Neural cell (in vitro differentiated cells): Measurements from ENCODE around the gene PCP4L1. TPM values are rescaled to one million over a fixed set of nuclear protein-coding genes. Genes with fewer than 3 reads are reported as not detected.

ENCODE experiments used
- H2AFZ ChIP-seq: fragments of 200-600, 300-800 bp; sonication (generic), shearing (Covaris generic); 2 replicates; pipeline ENCODE4 v1.6.0; 2014; ENCODE audit warnings: low read depth, mild to moderate bottlenecking, antibody characterized with exemption, low read length, moderate library complexity
- H3F3A ChIP-seq: fragments of 200-600 bp; shearing (Covaris generic); 2 replicates; pipeline ENCODE4 v1.6.1; 2016; ENCODE audit warnings: mild to moderate bottlenecking, moderate library complexity, mixed read lengths, antibody characterized with exemption, low read length; ENCODE audit not compliant: insufficient read depth, poor library complexity, severe bottlenecking
- H3K27ac ChIP-seq: fragments of 200-600, 300-800 bp; sonication (generic), shearing (Covaris generic); 2 replicates; pipeline ENCODE4 v1.5.1; 2014; ENCODE audit warnings: mild to moderate bottlenecking, low read length, moderate library complexity
- H3K27me3 ChIP-seq: fragments of 300-800, 200-600 bp; sonication (generic), shearing (Covaris generic); 2 replicates; pipeline ENCODE4 v1.6.0; 2014; ENCODE audit warnings: mild to moderate bottlenecking, low read depth, low read length, moderate library complexity; ENCODE audit not compliant: insufficient read depth
- H3K36me3 ChIP-seq: fragments of 300-800, 200-600 bp; sonication (generic), shearing (Covaris generic); 2 replicates; pipeline ENCODE4 v1.5.1; 2014; ENCODE audit warnings: mild to moderate bottlenecking, antibody characterized with exemption, low read length, moderate library complexity; ENCODE audit not compliant: insufficient read depth
- H3K4me2 ChIP-seq: fragments of 300-800, 200-600 bp; sonication (generic), shearing (Covaris generic); 2 replicates; pipeline ENCODE4 v1.6.0; 2014; ENCODE audit warnings: mild to moderate bottlenecking, low read length
- H3K4me3 ChIP-seq: fragments of 300-800, 200-600 bp; sonication (generic), shearing (Covaris generic); 2 replicates; pipeline ENCODE4 v1.5.1; 2014; ENCODE audit warnings: mild to moderate bottlenecking, low read length, moderate library complexity
- H3K79me2 ChIP-seq: fragments of 200-600 bp; shearing (Covaris generic); replicated peaks from 2 replicates; pipeline ENCODE4 v1.6.0; 2014; ENCODE audit warnings: mild to moderate bottlenecking, low read length, moderate library complexity; ENCODE audit not compliant: insufficient read depth
- H3K9ac ChIP-seq: fragments of 300-800, 200-600 bp; sonication (generic), shearing (Covaris generic); 2 replicates; pipeline ENCODE4 v1.6.1; 2016; ENCODE audit warnings: mild to moderate bottlenecking, low read length, mixed read lengths
- H3K9me2 ChIP-seq: fragments of 200-600 bp; shearing (Covaris generic); 2 replicates; pipeline ENCODE4 v1.6.1; 2016; ENCODE audit warnings: mild to moderate bottlenecking, low read length, mixed read lengths; ENCODE audit not compliant: insufficient read depth
- H3K9me3 ChIP-seq: fragments of 200-600, 300-800 bp; sonication (generic), shearing (Covaris generic); 2 replicates; pipeline ENCODE4 v1.6.1; 2016; ENCODE audit warnings: mild to moderate bottlenecking, mixed run types, low read length, moderate library complexity, mixed read lengths
- H4K20me1 ChIP-seq: fragments of 200-600 bp; shearing (Covaris generic); 2 replicates; pipeline ENCODE4 v1.6.1; 2016; ENCODE audit warnings: mild to moderate bottlenecking, mixed run types; ENCODE audit not compliant: insufficient read depth
- EP300 ChIP-seq: fragments of 450-650 bp; conservative IDR thresholded peaks from 2 replicates; pipeline ENCODE4 v1.6.1; 2014; ENCODE audit warnings: antibody characterized with exemption, mild to moderate bottlenecking, moderate library complexity; ENCODE audit not compliant: poor library complexity, severe bottlenecking
- EZH2 ChIP-seq: fragments of 200-600, 300-800 bp; shearing (Covaris generic), sonication (generic); IDR thresholded peaks from 2 replicates; pipeline ENCODE4 v1.6.1; 2014; ENCODE audit warnings: antibody characterized with exemption, low read length, borderline replicate concordance, mild to moderate bottlenecking; ENCODE audit not compliant: insufficient read depth, poor library complexity, severe bottlenecking
- MXI1 ChIP-seq: fragments of 450-650 bp; conservative IDR thresholded peaks from 2 replicates; pipeline ENCODE4 v1.6.1; 2014; ENCODE audit warnings: antibody characterized with exemption, mild to moderate bottlenecking; ENCODE audit not compliant: poor library complexity, severe bottlenecking
- POLR2AphosphoS5 ChIP-seq: IDR thresholded peaks from 2 replicates; pipeline ENCODE4 v1.6.1; 2012
- RAD21 ChIP-seq: fragments of 450-650 bp; conservative IDR thresholded peaks from 2 replicates; pipeline ENCODE4 v1.6.1; 2014; ENCODE audit warnings: antibody characterized with exemption, mild to moderate bottlenecking, moderate library complexity
- SMC3 ChIP-seq: fragments of 450-650 bp; conservative IDR thresholded peaks from 2 replicates; pipeline ENCODE4 v1.6.1; 2014; ENCODE audit warnings: antibody characterized with exemption, mild to moderate bottlenecking, moderate library complexity; ENCODE audit not compliant: poor library complexity
- TAF1 ChIP-seq: IDR thresholded peaks from 2 replicates; pipeline ENCODE4 v1.6.1; 2012; ENCODE audit warnings: low read depth
- polyA plus RNA-seq: library from polyadenylated mRNA; depleted of rRNA; stranded (reverse); fragments of >200 nt; gene quantifications from 2 replicates; pipeline ENCODE4 v1.2.3, GENCODE V29; 2014
- TF ChIP-seq, protein P1 (sequence below): fragments of 450-650 bp; IDR thresholded peaks from 2 replicates; pipeline ENCODE4 v1.5.1; 2014; ENCODE audit warnings: antibody characterized with exemption, mild to moderate bottlenecking, moderate library complexity; ENCODE audit not compliant: poor library complexity, severe bottlenecking
- TF ChIP-seq, protein P2 (sequence below): IDR thresholded peaks from 2 replicates; pipeline ENCODE4 v1.6.1; 2012; ENCODE audit warnings: borderline replicate concordance

The PCP4L1 gene
- polyA plus RNA-seq, 1 donor from 2014 or later: 51.2 TPM

- H3K4me2 ChIP-seq: no peak overlapping the region
- no peaks in the 10 kb centered on the region for H3K79me2 ChIP-seq
- no peak overlapping the region for H3K27ac ChIP-seq
- H3K9ac ChIP-seq: no peak overlapping the region
- no peaks in the 10 kb centered on the region for H3K9me3 ChIP-seq
- no peaks in the 10 kb centered on the region for H3F3A ChIP-seq
- no peak overlapping the region for H2AFZ ChIP-seq
- H4K20me1 ChIP-seq: no peaks in the 10 kb centered on the region
- no peaks in the 10 kb centered on the region for H3K9me2 ChIP-seq
- TF ChIP-seq EP300 (no peak), MXI1 (no peak), SMC3 (no peak), TAF1 (no peak), EZH2 (no peak), RAD21 (no peak), POLR2AphosphoS5 (no peak)
- TF ChIP-seq, protein P1, sequence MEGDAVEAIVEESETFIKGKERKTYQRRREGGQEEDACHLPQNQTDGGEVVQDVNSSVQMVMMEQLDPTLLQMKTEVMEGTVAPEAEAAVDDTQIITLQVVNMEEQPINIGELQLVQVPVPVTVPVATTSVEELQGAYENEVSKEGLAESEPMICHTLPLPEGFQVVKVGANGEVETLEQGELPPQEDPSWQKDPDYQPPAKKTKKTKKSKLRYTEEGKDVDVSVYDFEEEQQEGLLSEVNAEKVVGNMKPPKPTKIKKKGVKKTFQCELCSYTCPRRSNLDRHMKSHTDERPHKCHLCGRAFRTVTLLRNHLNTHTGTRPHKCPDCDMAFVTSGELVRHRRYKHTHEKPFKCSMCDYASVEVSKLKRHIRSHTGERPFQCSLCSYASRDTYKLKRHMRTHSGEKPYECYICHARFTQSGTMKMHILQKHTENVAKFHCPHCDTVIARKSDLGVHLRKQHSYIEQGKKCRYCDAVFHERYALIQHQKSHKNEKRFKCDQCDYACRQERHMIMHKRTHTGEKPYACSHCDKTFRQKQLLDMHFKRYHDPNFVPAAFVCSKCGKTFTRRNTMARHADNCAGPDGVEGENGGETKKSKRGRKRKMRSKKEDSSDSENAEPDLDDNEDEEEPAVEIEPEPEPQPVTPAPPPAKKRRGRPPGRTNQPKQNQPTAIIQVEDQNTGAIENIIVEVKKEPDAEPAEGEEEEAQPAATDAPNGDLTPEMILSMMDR: no peak
- TF ChIP-seq, protein P2, sequence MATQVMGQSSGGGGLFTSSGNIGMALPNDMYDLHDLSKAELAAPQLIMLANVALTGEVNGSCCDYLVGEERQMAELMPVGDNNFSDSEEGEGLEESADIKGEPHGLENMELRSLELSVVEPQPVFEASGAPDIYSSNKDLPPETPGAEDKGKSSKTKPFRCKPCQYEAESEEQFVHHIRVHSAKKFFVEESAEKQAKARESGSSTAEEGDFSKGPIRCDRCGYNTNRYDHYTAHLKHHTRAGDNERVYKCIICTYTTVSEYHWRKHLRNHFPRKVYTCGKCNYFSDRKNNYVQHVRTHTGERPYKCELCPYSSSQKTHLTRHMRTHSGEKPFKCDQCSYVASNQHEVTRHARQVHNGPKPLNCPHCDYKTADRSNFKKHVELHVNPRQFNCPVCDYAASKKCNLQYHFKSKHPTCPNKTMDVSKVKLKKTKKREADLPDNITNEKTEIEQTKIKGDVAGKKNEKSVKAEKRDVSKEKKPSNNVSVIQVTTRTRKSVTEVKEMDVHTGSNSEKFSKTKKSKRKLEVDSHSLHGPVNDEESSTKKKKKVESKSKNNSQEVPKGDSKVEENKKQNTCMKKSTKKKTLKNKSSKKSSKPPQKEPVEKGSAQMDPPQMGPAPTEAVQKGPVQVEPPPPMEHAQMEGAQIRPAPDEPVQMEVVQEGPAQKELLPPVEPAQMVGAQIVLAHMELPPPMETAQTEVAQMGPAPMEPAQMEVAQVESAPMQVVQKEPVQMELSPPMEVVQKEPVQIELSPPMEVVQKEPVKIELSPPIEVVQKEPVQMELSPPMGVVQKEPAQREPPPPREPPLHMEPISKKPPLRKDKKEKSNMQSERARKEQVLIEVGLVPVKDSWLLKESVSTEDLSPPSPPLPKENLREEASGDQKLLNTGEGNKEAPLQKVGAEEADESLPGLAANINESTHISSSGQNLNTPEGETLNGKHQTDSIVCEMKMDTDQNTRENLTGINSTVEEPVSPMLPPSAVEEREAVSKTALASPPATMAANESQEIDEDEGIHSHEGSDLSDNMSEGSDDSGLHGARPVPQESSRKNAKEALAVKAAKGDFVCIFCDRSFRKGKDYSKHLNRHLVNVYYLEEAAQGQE: no peak
- no peaks in the 10 kb centered on the region for H3K36me3 ChIP-seq
- H3K27me3 ChIP-seq: no peaks in the 10 kb centered on the region
- no peak overlapping the region for H3K4me3 ChIP-seq
These were observed 14.9 kb downstream of the PCP4L1 start for GRCh38 chr1:161273402-161273801.

DNA sequence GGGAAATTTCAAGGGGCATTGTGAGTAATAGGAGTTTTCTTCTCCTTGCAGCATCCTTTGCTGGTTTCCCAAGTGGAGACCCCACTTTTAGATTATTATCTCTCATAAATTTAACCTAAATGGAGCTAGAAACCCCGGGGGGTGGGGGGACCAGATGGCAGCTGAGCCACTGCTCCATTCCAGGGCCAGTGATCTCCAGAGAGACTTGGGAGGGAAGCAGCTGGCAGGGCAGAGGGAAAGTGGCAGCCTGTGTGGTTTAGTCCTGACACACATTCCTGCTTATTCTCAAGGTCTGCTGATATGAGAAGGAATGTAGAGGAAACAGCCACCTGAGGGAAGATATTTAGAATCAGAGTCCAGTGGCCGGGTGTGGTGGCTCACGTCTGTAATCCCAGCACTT, 16.3 kb downstream of the PCP4L1 start:
- Histone ChIP-seq H3K4me2 (no peak overlapping the region), H3K27ac (no peak overlapping the region), H3K9me2 (no peaks in the 10 kb centered on the region), H3K9me3 (no peaks in the 10 kb centered on the region), H3K36me3 (no peaks in the 10 kb centered on the region), H3K27me3 (no peaks in the 10 kb centered on the region), H3F3A (no peaks in the 10 kb centered on the region), H4K20me1 (no peaks in the 10 kb centered on the region), H2AFZ (no peak overlapping the region), H3K9ac (no peak overlapping the region), H3K79me2 (no peaks in the 10 kb centered on the region), H3K4me3 (no peak overlapping the region)
- TF ChIP-seq TAF1 (no peak), EP300 (no peak), MXI1 (no peak), POLR2AphosphoS5 (no peak)

GRCh38 chr1:161282991-161283390, 24.4 kb downstream of the PCP4L1 start:
- Histone ChIP-seq H3K79me2 (no peaks in the 10 kb centered on the region), H3F3A (no peaks in the 10 kb centered on the region), H4K20me1 (no peaks in the 10 kb centered on the region), H3K4me2 (no peak overlapping the region), H2AFZ (no peak overlapping the region), H3K4me3 (no peak overlapping the region), H3K27me3 (peaks cover 3% of the 10 kb centered on the region), H3K9me2 (no peaks in the 10 kb centered on the region), H3K9ac (no peak overlapping the region), H3K9me3 (no peaks in the 10 kb centered on the region), H3K27ac (no peak overlapping the region), H3K36me3 (no peaks in the 10 kb centered on the region)
- TF ChIP-seq POLR2AphosphoS5 (no peak), EP300 (no peak), EZH2 (no peak), TAF1 (no peak), SMC3 (no peak), MXI1 (no peak)
- TF ChIP-seq, protein P2: no peak
